Ovary (tissue), 9 donors: Measurements from ENCODE around the gene KBTBD13. TPM values are rescaled to one million over a fixed set of nuclear protein-coding genes. Genes with fewer than 3 reads are reported as not detected.

Source experiments
- DNase-seq, 5 donors: peaks; one replicate each; pipeline ENCODE4 v3.0.0-alpha.2; 2019 to 2020
- H3K27ac ChIP-seq, 2 donors: fragments of 200-600 bp; one replicate each; pipeline versions ENCODE4 v1.5.1 to v1.8.0; 2019 to 2022
- H3K27me3 ChIP-seq: fragments of 200-600 bp; one replicate; pipeline ENCODE4 v1.8.0; 2022
- H3K36me3 ChIP-seq: fragments of 200-600 bp; sonication (generic); one replicate; pipeline ENCODE4 v1.5.1; 2019
- H3K4me1 ChIP-seq: one replicate; pipeline ENCODE4 v1.8.1; 2013; ENCODE audit warnings: mild to moderate bottlenecking, moderate library complexity; ENCODE audit not compliant: insufficient read depth
- H3K4me3 ChIP-seq: fragments of 200-600 bp; sonication (generic); one replicate; pipeline ENCODE4 v1.5.1; 2017
- H3K9me3 ChIP-seq, 2 donors: fragments of 200-600 bp in 1 of 2; sonication (generic) in 1 of 2; one replicate each; pipeline versions ENCODE4 v1.5.1 to v1.8.1; 2013 to 2019; ENCODE audit warnings: mild to moderate bottlenecking in 1 of 2, moderate library complexity in 1 of 2
- CTCF ChIP-seq, 3 donors: fragments of 450-650 bp in 2 of 3; fragments of 200-600 bp in 1 of 3; IDR thresholded peaks; one replicate each; pipeline versions ENCODE4 v1.5.1 to v1.8.0; 2016 to 2022; ENCODE audit warnings: antibody characterized with exemption in 3 of 3, mild to moderate bottlenecking in 1 of 3
- EP300 ChIP-seq: sonication (generic); formaldehyde crosslinking; IDR thresholded peaks from one replicate; pipeline ENCODE4 v1.6.1; 2017; ENCODE audit warnings: antibody characterized with exemption
- POLR2A ChIP-seq: fragments of 450-650 bp; IDR thresholded peaks from one replicate; pipeline ENCODE4 v1.6.1; 2017; ENCODE audit warnings: antibody characterized with exemption, mild to moderate bottlenecking, moderate library complexity
- WGBS, 3 donors: extraction: QIAGEN DNeasy Blood & Tissue Kit in 1 of 3; methylation state at CpG; one replicate each; pipeline versions ENCODE4 v1.1.5 to v1.1.7; 2013 to 2017; 5-methylcytosine and 5-hydroxymethylcytosine counted together
- intact Hi-C, 4 donors: fragments of 100-400 bp; cut with DNase I; formaldehyde crosslinking; loops; one replicate each; pipeline versions ENCODE4 v1.11.0 to v1.15.1; 2022 to 2023
- polyA plus RNA-seq, 2 donors: library from polyadenylated mRNA; stranded (reverse); fragments of 200-250 nt in 1 of 2; fragments of 350-450 nt in 1 of 2; fragmentation: Illumina TruSeq in 1 of 2; extraction: RNeasy Lipid Tissue Mini Kit (QIAGEN cat#74804) in 1 of 2; gene quantifications; one replicate each; pipeline ENCODE4 v1.2.3, GENCODE V29; 2013 to 2014
- small RNA-seq: library from RNA; depleted of rRNA; stranded (forward); fragments of <200 nt; gene quantifications from one replicate; pipeline ENCODE3, GENCODE V24; 2016
- total RNA-seq, 7 donors: library from RNA; depleted of rRNA in 2 of 7; stranded (reverse); fragments of >200 nt in 2 of 7; fragmentation: NEBNext Ultra II Directional in 3 of 7; extraction: Animal tissue kit (Norgen Biotek cat#: 25700) in 3 of 7; gene quantifications; one replicate each; pipeline versions ENCODE4 v1.1.0 to v1.2.4, GENCODE V29; 2016 to 2023
- donor health status: DM: no; HTN: no; CAD: no; lungs with moderate emphysema.
- donor health status: DM: no; HTN: no; CAD: no.
- donor health status: Bipolar disorder and iron deficiency.
- donor health status: DM: yes; HTN: yes; CAD: no.
- donor health status: DM: no; HTN: no; CAD: no.
- donor health status: DM: yes; HTN: yes; CAD: no.

KBTBD13 gene
- total and polyA plus RNA-seq, 9 donors: 0.07 to 0.28 (median 0.09) TPM; not detected in 3

DNA sequence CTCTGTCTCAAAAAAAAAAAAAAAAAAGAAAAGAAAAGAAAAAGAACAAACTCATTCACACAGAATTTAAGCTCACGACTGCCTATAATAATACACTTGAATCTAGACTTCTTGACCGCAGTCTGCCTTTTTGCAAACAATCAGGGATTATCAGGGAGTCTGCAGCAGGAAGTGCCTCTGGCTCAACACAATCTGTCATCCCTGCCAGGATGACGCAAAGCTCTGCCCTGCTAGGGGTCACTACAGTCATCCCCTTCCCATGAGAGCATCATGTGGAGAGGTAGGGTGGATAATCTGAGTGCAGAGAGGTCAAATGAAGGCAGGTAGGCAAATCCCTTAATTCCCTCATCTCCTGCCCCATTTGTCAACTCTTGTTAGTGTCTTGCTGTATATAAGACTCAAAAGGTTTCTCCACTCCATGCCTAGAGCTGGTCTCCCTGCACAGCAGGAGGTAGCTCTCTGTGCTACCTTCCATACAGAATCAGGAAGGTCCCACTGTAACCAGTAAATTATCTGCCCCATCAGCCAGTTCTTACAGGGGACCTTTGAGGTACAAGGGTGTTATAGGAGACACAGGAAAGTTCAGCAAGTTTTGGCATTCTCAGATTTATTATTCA is 34.2 kb downstream of the KBTBD13 start:
- intact Hi-C loops: no loop called here
- H3K27me3 ChIP-seq: no peaks in the 10 kb centered on the region
- H3K4me1 ChIP-seq: peaks cover 2% of the 10 kb centered on the region
- no peak overlapping the region for H3K4me3 ChIP-seq
- no peak overlapping the region for H3K27ac ChIP-seq
- WGBS, 3 donors: 25 to 47% (median 35%) methylated on average over 3 of the region's 3 CpGs
- DNase-seq: peak in 1 of 5 donors; percentile 19
- no peaks in the 10 kb centered on the region for H3K9me3 ChIP-seq
- H3K36me3 ChIP-seq: no peaks in the 10 kb centered on the region
- no peak for TF ChIP-seq CTCF (IDR thresholded peaks at IDR 0.05)

DNA sequence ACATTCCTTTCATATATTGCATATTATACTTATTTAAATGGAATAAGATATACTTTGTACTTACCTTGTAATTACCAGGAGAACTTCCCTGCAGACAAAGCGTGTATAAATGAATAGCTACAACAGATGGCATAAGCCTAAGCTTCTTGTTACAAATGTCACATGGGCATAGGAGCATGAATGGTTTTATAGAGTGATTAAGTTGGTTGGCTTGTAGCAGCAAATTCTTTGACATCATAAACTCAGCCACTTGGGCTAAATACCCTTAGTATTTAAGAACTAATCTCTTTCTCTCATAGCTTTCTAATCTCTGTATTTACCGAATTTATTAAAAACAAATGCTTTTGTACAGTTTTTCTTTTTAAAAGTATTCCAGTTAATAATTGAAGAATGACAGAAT is 38.5 kb downstream of the KBTBD13 start, which contains the start of gene UBAP1L:
UBAP1L (minus strand) TSS at position 115 of the 400 bp plus-strand sequence. CDS start 8,985 bp downstream, outside the sequence.
- H3K9me3 ChIP-seq: no peaks in the 10 kb centered on the region
- peaks cover 2% of the 10 kb centered on the region for H3K4me1 ChIP-seq
- H3K27ac ChIP-seq: no peak within 1 kb of the TSS
- H3K4me3 ChIP-seq: no peak within 1 kb of the TSS
- DNase-seq: no peak
- H3K36me3 ChIP-seq: no peaks in the 10 kb centered on the region
- WGBS, 3 donors: 51 to 74% (median 57%) methylated on average over 2 of the region's 2 CpGs
- TF ChIP-seq POLR2A (no peak), CTCF (IDR thresholded peaks at IDR 0.05) (no peak), EP300 (no peak)
- intact Hi-C loops: no loop called here
- no peaks in the 10 kb centered on the region for H3K27me3 ChIP-seq

GRCh38 chr15:65115542-65115941 is 39.0 kb downstream of the KBTBD13 start:
- Histone ChIP-seq H3K27ac (no peak overlapping the region), H3K4me3 (no peak overlapping the region), H3K4me1 (peaks cover 2% of the 10 kb centered on the region), H3K36me3 (no peaks in the 10 kb centered on the region), H3K9me3 (no peaks in the 10 kb centered on the region), H3K27me3 (no peaks in the 10 kb centered on the region)
- WGBS, 3 donors: 73 to 80% (median 77%) methylated on average over 5 of the region's 5 CpGs
- TF ChIP-seq EP300 (no peak), CTCF (IDR thresholded peaks at IDR 0.05) (no peak), POLR2A (no peak)
- intact Hi-C loops: no loop called here
- no peak for DNase-seq

Small RNA genes lying within 50 kb of the gene (small RNA-seq; reads per million reads assigned to genes)
- not detected for gene AC013553.1

Other genes with a start within 250 kb of the KBTBD13 start
- gene PLEKHO2, start 234.8 kb upstream of the KBTBD13 start, total RNA-seq: 10 to 100 TPM; 12.6 to 42.7 (median 27.9) TPM
- gene PLEKHO2, start 234.8 kb upstream of the KBTBD13 start, polyA plus RNA-seq: 10 to 100 TPM; 16.6 to 19.5 TPM
- gene ANKDD1A, start 164.8 kb upstream of the KBTBD13 start, total RNA-seq: 10 to 100 TPM in 5 of 7 donors, 1 to 10 TPM in 2; 5.7 to 29.4 (median 12.1) TPM
- 1 to 10 TPM; 6.2 to 10.0 TPM for gene ANKDD1A, start 164.8 kb upstream of the KBTBD13 start, polyA plus RNA-seq
- gene SPG21, start 86.8 kb upstream of the KBTBD13 start, total RNA-seq: 10 to 100 TPM; 60.6 to 90.6 (median 84.0) TPM
- gene SPG21, start 86.8 kb upstream of the KBTBD13 start, polyA plus RNA-seq: 100 to 1,000 TPM in 1 of 2 donors, 10 to 100 TPM in 1; 59.7 to 123 TPM
- gene MTFMT, start 47.1 kb upstream of the KBTBD13 start, total RNA-seq: 10 to 100 TPM; 16.8 to 30.3 (median 20.0) TPM
- gene MTFMT, start 47.1 kb upstream of the KBTBD13 start, polyA plus RNA-seq: 10 to 100 TPM; 11.5 to 15.8 TPM
- gene SLC51B, start 31.4 kb upstream of the KBTBD13 start, total RNA-seq: under 1 TPM in 2 of 7 donors, not detected in 5; 0.27 to 0.31 TPM
- under 1 TPM in 1 of 2 donors, not detected in 1; 0.22 TPM for gene SLC51B, start 31.4 kb upstream of the KBTBD13 start, polyA plus RNA-seq
- 10 to 100 TPM in 6 of 7 donors, 1 to 10 TPM in 1; 4.8 to 31.1 (median 14.2) TPM for gene RASL12, start 8.8 kb upstream of the KBTBD13 start, total RNA-seq
- 10 to 100 TPM; 19.1 to 24.8 TPM for gene RASL12, start 8.8 kb upstream of the KBTBD13 start, polyA plus RNA-seq
- gene UBAP1L, start 38.5 kb downstream of the KBTBD13 start, total RNA-seq: 1 to 10 TPM; 4.4 to 9.9 (median 7.6) TPM
- gene UBAP1L, start 38.5 kb downstream of the KBTBD13 start, polyA plus RNA-seq: 1 to 10 TPM; 2.5 to 4.4 TPM
- gene PDCD7, start 57.1 kb downstream of the KBTBD13 start, total RNA-seq: 10 to 100 TPM; 23.2 to 41.1 (median 32.8) TPM
- 10 to 100 TPM; 16.4 to 29.8 TPM for gene PDCD7, start 57.1 kb downstream of the KBTBD13 start, polyA plus RNA-seq
- gene CLPX, start 108.6 kb downstream of the KBTBD13 start, total RNA-seq: 10 to 100 TPM; 37.1 to 44.2 (median 41.1) TPM
- gene CLPX, start 108.6 kb downstream of the KBTBD13 start, polyA plus RNA-seq: 10 to 100 TPM; 19.0 to 44.4 TPM
- 10 to 100 TPM in 3 of 7 donors, 1 to 10 TPM in 4; 1.2 to 24.3 (median 4.6) TPM for gene CILP, start 134.7 kb downstream of the KBTBD13 start, total RNA-seq
- 10 to 100 TPM in 1 of 2 donors, 1 to 10 TPM in 1; 1.6 to 34.1 TPM for gene CILP, start 134.7 kb downstream of the KBTBD13 start, polyA plus RNA-seq
- gene PARP16, start 210.1 kb downstream of the KBTBD13 start, total RNA-seq: 10 to 100 TPM in 5 of 7 donors, 1 to 10 TPM in 2; 8.8 to 20.2 (median 13.4) TPM
- 10 to 100 TPM; 12.1 to 19.2 TPM for gene PARP16, start 210.1 kb downstream of the KBTBD13 start, polyA plus RNA-seq
- gene RNU5A-1, start 219.3 kb downstream of the KBTBD13 start, total RNA-seq: not detected
- not detected for gene RNU5A-1, start 219.3 kb downstream of the KBTBD13 start, polyA plus RNA-seq
- gene RNU5B-1, start 227.9 kb downstream of the KBTBD13 start, total RNA-seq: 10 to 100 TPM in 5 of 7 donors, not detected in 2; 22.1 to 67.7 (median 29.6) TPM
- gene RNU5B-1, start 227.9 kb downstream of the KBTBD13 start, polyA plus RNA-seq: not detected